ENCODE results near the gene LRP2BP.

DNA sequence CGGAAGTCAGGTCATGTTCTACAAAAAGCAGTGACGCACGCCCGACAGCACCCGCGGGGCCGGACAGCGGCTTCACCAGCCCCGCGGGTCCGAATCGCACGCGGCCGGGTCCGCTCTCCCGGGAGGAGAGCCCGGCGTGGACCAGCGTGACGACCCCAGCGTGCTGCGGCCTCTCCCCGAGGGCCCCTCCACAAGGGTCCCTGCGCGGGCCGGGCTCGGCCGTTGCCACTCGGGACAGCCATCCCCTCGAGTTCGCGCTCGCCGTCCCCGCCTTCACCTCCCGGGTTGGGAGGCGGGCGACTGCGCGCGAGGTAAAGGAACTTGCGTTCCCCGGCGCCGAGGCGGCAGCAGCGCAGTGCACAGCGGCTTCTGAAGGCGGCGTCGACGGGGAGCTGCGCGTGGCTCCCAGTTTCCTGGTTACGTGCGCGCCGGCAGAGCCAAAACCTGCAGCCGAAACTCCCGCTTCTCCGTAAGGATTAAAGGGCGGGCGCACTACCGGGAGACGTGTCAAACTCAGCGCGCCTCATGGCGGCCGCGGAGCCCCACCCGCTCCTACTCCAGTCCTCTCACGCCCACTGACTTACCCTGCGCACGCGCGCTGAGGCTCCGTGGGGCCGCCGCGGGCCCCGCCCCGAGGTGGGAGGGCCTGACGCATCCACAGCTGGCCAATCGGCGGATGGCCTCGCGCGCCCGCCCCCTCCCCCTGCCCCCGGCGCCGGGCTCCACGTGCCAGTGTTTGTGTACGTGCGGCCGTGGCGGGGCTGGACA, 416 bp upstream of the LRP2BP start:
- TF ChIP-seq, protein P1, sequence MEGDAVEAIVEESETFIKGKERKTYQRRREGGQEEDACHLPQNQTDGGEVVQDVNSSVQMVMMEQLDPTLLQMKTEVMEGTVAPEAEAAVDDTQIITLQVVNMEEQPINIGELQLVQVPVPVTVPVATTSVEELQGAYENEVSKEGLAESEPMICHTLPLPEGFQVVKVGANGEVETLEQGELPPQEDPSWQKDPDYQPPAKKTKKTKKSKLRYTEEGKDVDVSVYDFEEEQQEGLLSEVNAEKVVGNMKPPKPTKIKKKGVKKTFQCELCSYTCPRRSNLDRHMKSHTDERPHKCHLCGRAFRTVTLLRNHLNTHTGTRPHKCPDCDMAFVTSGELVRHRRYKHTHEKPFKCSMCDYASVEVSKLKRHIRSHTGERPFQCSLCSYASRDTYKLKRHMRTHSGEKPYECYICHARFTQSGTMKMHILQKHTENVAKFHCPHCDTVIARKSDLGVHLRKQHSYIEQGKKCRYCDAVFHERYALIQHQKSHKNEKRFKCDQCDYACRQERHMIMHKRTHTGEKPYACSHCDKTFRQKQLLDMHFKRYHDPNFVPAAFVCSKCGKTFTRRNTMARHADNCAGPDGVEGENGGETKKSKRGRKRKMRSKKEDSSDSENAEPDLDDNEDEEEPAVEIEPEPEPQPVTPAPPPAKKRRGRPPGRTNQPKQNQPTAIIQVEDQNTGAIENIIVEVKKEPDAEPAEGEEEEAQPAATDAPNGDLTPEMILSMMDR (conservative IDR thresholded peaks at IDR 0.05; ENCODE audit: low read depth, low read length), result no peak
- no peak for TF ChIP-seq EZH2 (IDR thresholded peaks at IDR 0.05; ENCODE audit: borderline replicate concordance, low read depth, low read length, poor library complexity, severe bottlenecking)

Data from A673 (cell line).